HG03521 (cell line): Measurements from ENCODE around the gene NT5C2.

ENCODE experiments used
- ATAC-seq: cut with Tn5 transposase; IDR thresholded peaks from one replicate; pipeline ENCODE4 v1.9.1; 2021; ENCODE audit warnings: mild to moderate bottlenecking, moderate library complexity; ENCODE audit not compliant: unreplicated experiment

Gene NT5C2

DNA sequence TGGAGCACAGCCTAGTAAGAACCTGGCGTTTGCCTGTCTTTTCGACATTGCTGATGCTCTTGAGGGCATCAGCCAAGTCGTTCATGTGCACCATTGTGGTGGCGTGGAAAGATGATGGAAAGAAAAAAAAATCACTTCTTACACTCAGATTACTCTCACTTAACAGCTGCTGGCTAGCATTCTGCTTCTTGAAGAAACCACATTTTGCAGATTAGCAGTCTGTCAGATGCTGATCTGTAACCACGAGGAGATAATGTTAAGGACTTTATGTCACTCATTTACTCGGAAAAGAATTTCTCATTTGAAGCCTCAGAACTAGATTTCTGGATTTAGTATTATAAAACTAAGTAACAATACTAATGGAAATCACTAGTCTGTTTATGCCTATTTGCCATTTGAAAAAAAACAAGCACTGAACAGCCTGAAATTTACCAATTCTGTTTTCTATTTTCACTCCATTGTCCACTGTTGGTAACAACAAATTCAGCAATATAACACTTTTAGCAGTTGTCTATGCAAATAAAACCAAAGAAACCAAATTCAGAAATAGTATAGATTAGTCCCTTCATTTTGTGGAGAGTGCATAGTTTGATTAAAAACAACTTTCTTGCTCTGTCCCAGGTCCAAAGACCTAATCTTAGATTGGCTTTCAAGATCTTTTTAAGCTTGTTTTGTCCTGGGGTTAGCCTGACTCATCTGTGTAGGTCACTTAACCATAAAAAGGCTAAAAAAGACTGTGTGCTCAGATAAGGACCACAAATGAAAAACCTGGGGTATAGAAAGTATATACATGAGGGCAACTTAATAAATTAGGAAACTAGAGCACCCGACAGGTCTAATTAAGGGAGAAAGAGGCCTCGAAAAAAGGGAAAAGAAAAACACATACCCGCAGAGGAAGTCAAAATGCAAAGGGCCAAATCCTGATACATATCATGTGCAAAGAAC is 67.5 kb downstream of the NT5C2 start:
- peak; percentile 72 for ATAC-seq

GRCh38 chr10:103124420-103125096 is 68.5 kb downstream of the NT5C2 start:
- no peak for ATAC-seq

GRCh38 chr10:103123282-103124024 is 69.6 kb downstream of the NT5C2 start:
- ATAC-seq: no peak

- no peak for ATAC-seq
These were observed 71.9 kb downstream of the NT5C2 start for GRCh38 chr10:103120977-103121735.

GRCh38 chr10:103120546-103120945 is 72.5 kb downstream of the NT5C2 start:
- no peak for ATAC-seq

GRCh38 chr10:103117247-103117646 is 75.8 kb downstream of the NT5C2 start:
- ATAC-seq: no peak

GRCh38 chr10:103114876-103115275 is 78.2 kb downstream of the NT5C2 start:
- no peak for ATAC-seq

- peak; percentile 46 for ATAC-seq
These were observed 80.9 kb downstream of the NT5C2 start for GRCh38 chr10:103111918-103112877.

GRCh38 chr10:103111031-103111917 is 81.8 kb downstream of the NT5C2 start:
- ATAC-seq: peak; percentile 45

GRCh38 chr10:103110407-103110806 is 82.7 kb downstream of the NT5C2 start:
- no peak for ATAC-seq

- no peak for ATAC-seq
These were observed 83.3 kb downstream of the NT5C2 start for GRCh38 chr10:103109821-103110220.

DNA sequence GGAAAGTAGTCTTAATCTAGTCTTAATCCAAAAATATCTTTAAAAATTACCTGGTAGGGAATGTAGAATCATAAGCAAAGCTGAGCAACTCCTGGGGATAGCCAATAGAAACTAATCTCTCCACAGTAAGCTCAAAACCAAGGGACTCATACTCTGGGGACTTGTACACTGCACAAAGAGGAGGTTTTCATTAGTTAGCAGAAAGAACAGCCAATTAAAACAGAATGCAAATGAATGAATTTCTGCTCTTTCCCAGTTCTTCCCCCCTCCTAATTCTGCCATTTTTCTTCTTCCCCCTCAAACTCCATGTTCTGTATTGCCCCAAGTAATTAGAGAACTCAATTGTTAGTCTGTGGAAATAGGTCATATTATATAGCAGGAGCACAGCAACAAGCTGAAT is 86.5 kb downstream of the NT5C2 start:
- ATAC-seq: no peak

DNA sequence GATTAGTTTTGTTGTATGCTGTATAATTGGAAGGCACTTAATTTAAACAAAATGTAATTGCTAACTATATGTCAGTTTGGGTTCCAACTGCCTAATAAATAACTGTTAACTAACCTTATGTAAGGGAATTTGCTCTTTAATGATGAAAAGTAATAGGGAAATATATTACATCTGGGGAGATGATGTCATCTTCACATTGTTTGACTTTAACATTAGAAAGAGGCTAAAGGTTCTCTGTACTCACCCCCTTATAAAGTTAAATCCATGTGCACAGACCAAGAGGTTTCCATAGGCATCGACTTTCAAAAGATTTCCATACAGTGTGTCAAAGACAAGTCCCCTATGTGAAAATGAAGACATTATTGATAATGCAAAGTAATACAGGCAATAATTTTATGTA is 87.6 kb downstream of the NT5C2 start:
- no peak for ATAC-seq

DNA sequence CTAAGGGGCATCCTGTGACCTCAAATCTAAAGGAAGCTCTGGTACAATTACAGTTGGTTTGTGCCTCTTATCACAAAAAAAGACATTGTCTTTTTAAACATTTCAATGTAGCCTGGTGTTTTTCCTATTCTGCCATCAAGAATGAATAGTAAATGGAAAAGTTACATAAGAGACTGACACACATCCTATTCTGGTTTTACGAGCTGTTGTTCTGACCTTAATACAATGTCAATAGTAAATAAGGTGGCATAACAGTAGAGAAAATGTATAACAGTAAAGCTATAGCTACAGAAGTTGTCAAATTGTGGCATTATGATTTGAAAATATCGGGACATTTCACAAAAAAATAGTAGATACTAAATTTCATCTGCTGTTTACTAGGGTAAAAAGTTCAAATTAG is 88.4 kb downstream of the NT5C2 start:
- no peak for ATAC-seq

GRCh38 chr10:103103989-103104388 is 89.1 kb downstream of the NT5C2 start:
- no peak for ATAC-seq

DNA sequence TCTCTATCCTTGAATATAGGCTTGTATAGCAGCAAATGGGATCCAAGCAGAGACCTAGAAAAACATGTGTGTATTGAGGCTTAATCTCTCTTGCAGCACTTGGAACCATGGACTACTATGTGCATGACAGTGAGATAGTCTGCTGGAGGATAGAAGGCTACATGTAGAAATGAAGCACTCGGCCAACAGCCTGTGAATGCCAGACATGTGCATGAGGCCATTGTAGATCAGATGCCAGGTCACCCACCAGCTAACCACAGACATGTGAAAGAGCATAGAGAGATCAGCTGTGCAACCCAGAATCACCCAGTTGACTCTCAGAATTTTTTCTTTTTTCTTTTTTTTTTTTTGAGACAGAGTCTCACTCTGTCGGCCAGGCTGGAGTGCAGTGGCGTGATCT is 90.9 kb downstream of the NT5C2 start:
- ATAC-seq: no peak

GRCh38 chr10:103100620-103101019 is 92.5 kb downstream of the NT5C2 start:
- ATAC-seq: no peak

GRCh38 chr10:103098240-103098639 is 94.8 kb downstream of the NT5C2 start:
- ATAC-seq: no peak

- ATAC-seq: no peak
These were observed 96.9 kb downstream of the NT5C2 start for GRCh38 chr10:103096130-103096529.
